GM21576 (cell line): ENCODE measurements around the gene CXCR2.
"Not testable (repeated sequence)": the region's sequence is repeated elsewhere in the genome, so short reads cannot be mapped to it uniquely, and the experiment has no call there.

Experiments used
- ATAC-seq: cut with Tn5 transposase; IDR thresholded peaks from one replicate; pipeline ENCODE4 v1.9.1; 2021; ENCODE audit warnings: mild to moderate bottlenecking, moderate library complexity; ENCODE audit not compliant: unreplicated experiment

CXCR2 gene

DNA sequence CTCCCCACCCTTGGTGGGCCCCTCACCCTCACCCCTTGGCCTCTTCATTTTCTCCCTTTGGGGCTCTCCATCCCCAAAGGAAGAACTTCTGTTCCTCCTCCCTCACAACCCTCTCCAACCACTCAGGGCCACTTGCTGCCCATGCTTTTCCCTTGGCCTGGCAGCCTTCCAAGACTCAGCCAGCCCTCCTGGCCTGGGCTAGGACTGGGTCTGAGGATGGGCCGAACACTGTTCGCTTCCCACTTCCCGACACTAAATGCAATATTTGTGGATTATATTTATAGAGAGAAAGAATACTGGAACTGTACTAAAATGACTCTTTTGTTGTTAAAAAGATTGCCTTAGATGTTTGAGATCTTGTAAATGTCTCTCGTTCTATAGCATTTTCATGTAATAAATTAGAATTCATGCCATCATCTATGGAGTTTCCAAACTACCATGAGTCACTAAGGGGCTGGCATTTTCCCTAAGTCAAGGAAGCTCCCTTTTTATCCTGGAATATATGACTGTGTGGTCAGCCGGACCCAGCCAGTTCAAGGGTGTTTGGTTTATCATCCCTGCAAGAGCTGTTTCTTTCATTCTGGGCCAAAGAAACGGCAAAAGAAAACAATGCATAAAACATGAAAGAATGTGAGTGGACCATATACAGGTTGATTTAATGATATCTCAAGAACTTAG lies 3.8 kb downstream of the CXCR2 start:
- no peak for ATAC-seq

DNA sequence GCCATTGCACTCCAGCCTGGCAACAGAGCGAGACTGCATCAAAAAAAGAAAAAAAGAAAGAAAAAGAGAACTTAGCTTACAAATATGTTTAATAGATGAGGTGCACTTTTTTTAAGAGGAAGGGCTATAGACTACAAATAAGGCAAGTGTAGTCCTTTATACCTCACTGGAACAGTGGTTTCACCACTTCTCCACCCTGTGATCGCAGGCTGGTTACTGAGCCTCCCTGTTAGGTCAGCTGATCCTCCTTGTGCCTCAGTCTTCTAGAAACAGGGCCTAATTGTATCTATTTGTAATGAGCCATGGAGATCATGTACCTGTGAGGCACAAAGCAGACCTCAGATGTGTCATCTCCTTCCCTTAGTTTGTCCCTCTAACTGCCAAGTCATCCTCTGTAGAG lies 4.5 kb downstream of the CXCR2 start:
- ATAC-seq, result no peak

DNA sequence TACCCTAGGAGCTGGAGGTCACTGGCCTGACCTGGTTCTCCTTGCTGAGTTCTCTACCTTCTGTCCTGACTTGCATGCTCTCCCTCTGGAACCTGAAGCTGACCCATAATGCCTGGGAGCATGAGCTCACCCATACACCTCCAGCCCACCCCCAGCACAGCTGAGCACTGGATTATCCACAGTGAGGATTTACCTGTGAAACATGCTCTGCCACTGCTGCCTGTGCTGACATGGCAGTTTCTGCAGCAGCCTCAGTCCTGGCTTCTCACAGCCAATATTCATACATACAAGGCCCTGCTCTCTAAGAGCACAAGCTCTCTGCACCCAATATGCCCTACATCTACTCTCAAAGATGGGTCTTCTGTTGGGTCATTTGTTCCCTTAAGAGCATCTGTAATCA lies 5.0 kb downstream of the CXCR2 start:
- ATAC-seq, result no peak

DNA sequence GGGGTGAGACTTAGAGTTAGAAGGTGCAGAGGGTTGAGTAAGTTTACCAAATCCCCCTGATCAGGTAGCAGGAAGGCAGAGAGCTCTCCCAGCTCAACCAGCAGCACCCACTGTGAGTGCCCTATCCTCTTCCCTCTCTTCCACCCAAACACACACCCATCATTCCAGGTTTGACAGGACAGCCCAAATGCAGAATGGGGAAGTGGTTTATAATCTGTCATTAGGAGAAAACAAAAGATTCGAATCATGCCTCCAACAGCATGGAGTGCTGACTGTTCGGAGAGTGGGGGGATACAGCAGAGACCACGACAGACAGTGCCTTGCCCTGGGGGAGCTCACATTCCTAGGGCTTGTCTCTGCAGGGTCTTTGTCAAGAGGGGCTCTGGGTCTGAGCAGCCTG lies 11.7 kb downstream of the CXCR2 start:
- no peak for ATAC-seq

DNA sequence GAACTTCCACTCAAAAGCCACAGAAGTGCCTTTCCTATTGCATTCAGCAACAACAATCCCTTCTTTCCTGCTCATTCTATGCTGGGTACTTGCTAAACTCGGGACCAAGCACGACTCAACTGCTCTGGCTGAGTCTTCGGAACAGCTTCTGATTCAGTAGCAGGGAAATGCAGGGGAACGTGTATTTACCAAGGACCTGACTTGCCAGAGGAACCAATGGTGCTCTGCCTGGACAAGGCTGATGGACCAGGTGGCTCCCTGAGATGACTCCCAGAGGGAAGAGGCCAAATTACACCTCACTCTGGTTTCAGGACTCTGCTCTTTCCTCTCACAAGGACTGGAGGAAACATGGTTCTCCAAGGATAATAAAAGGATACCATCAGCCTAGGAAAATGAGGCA lies 12.2 kb downstream of the CXCR2 start:
- ATAC-seq, result no peak

DNA sequence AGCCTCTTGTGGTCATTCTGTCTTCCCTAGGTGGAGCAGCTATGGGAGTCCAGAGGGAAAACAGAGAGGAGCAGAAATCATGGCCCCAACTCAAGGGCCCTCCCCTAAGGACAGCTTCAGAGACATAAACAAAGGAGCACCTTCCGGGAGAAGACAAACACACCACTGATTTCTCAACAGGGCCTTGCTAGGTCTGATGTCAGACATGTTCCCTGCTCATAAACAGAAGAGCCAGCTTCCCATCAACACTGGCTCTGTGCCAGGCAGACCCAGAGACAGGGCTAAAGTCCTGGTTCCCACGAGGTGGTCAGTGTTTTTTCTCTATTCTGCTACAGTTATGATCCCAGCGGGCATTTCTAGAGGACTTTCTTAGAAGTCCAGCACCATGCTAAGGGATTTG lies 19.3 kb downstream of the CXCR2 start:
- ATAC-seq, result no peak

DNA sequence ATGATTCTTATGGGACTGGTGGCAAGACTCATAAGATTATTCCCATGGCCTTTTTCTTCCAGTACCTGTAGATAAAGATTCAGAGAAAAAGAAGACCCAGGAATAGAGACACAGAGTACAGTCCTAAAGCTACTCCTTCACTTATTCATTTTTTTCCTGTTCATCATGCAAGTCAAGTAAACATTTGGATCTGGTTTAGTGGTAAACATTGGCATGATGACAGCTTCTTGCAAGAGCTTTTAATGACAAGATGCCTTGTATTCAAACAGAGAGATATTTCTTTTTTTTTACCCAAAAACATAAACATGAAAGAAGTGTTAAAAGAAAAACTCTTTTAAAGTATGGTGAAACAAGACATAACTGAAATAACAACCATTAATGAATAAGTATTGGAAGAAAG lies 20.2 kb downstream of the CXCR2 start:
- no peak for ATAC-seq

DNA sequence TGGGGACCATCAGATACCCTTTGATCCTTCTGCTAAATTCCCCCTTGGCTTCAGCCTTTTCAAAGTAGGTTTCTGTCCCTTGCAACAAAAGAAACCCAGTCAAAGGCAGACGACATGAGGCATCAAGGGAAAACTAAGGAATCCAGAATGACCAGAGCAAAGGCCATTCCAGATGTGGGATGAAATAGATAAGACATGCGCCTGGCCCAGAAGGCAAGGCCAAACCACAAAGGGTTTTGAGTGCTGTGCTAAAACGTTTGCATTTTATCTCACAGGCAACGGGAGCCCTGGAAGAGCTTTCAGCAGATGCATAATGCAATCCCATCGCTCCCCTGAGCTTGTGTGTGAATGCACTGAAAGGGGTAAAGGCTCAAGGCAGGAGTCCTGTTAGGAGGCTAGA lies 23.3 kb downstream of the CXCR2 start:
- ATAC-seq, result no peak

DNA sequence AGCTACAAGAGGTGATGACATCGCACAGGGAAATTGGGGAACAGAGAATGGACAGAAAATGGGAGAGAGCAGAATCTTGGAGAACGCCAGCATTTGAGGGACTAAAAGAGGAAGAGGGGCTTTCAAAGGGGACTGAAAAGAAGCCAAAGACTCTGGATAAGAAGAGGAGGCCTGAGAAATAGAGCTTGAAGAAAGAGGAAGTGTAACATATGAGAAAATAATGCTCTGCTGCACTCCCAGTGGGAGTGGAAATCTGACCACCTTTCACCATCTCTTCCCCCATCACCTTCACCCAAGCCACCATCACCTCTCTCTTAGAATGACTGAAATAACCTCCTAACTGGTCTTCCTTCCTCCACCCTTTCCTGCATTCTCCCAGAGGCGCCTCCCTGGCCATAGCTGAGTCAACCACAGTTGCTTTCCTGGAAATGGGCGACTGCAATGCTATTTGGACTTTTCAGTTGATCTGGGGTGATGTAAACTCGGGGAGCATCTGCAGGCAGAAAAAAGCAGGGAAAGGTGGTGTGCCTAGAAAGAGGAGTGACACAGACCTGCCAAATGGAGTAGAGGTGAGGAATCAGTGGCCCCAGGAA lies 24.1 kb downstream of the CXCR2 start:
- ATAC-seq, result no peak

DNA sequence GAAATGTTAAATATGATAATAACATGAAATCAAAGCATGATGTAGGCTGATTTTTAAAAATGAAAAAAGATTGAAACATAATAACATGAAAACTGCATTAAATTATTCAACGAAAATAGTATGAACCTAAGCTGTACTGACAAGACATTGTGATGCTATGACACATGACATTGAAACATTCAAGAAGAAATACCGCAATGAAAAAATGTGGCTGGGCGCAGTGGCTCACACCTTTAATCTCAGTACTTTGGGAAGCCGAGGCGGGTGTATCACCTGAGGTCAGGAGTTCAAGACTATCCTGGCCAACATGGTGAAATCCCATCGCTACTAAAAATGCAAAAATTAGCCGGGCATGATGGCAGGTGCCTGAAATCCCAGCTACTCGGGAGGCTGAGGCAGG lies 26.3 kb downstream of the CXCR2 start:
- no peak for ATAC-seq

DNA sequence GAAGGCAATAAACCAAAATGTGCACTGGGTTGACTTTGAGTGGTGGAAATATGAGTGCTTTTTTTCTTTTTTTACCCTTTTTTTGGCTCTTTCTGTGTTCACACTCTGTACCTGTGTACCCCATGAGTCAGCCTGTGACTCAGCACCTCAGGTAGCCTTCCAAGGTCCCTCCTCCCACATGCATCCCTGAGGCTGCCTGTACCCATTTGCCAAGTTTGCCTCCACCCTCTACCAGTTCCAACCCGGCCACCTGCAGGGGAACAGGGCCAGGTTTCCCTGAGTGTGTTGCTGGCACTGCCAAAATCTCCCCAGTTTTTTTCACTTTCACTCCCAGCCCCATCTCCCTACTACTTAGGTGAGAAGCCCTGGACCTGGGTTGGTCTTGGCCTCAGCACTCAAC lies 26.9 kb downstream of the CXCR2 start:
- no peak for ATAC-seq

DNA sequence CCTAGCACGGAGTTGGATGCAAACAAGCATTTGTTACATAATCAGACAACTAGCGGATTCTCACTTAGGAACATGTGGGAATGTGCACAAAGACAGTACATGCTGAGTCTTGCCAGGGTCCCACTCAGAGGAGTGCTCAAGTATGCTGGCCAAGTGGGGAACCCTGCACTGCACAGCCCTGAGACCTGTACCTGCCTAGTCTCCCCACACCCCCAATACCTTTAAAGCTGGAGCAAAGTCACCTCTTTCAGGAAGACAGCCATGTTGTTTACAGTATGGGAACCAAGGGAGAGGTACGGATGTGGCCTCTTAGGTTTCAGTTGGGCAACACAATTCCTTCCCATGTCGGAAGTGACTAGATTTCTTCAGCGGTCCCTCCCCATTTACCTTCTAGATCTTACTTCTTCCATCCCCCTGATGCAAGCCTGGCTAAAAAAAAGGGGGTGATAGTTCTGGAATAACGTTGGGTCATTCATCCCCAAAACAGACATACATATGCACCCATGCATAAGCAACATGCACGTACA lies 30.2 kb downstream of the CXCR2 start:
- ATAC-seq, result no peak

DNA sequence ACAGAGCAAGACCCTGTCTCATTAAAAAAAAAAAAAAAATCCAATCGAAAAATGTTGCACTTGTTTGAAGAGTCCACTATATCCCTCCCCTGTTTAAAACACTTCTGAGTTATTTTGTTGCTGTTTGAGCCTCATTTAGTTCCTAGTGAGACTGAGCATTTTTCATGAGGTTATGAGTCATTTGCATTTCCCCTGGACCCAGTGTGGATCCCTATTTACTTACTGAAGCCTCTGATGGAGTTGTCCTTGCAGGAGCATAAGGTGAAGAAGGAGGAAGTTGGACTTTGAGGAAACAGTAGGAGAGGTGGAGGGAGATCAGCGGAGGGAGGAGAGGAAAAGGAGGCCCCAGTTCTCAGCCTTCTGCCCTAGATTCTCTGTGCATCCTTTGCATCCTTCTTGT lies 35.8 kb downstream of the CXCR2 start:
- no peak for ATAC-seq

DNA sequence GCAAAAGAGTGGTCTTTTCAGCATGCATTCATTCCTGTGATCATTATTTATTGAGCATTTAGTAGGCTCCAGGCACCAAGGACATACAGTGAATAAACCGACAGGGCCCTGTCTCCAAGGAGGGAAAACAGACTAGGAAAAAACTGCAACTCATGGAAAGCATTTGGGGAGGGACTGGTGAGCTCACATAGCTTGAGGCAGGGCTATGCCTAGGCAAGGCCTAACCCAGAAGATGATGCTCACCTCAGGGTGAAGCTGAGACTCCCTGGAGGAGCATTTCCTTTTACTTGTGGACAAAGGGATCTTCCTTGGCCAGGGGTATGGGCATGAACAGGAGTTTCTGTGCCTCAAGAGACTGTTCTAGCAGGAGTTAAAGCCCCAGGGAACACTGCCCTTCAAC lies 37.0 kb downstream of the CXCR2 start:
- ATAC-seq, result no peak

DNA sequence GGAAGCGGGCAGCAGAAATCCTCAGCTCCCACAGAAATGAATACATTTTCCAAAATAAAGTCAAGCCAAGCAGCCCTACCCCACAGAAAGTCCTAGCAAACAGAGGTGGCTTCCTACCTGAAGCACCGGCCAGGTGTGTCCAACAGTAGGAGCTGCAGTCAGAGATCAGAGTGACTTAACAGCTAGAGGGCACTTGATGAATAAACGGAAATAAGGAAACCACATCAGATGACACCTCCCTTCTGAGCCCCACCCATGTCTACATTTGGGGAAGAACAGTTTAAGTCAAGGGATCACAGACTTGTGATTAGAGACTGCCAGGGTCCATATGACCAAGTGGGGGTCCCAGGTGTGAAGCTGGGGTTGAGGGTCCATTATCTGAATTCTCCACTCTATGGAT lies 41.0 kb downstream of the CXCR2 start, which contains the start of gene CXCR1:
Gene CXCR1, minus strand, starts transcription at position 172 of the 400 bp plus-strand sequence. CDS start 1,751 bp downstream, outside the sequence.
- no peak for ATAC-seq

DNA sequence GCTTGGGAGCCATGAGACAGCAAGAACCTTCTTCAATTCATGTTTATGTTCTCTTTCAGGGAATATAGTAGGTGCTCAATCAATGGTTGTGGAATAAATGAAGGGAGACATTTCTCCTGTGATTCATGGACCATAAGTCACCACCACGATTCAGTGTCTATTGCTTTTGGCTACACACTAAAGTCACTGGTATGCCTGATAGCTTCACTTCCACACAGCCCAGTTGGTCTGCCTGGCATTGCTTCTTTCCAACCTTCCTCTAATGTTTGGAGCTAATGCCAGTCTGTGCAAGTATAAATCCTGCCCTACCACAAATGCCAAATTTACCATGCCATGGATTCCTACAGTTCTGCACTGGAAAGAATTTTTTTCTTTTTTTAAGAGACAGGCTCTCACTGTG lies 42.2 kb downstream of the CXCR2 start:
- no peak for ATAC-seq

DNA sequence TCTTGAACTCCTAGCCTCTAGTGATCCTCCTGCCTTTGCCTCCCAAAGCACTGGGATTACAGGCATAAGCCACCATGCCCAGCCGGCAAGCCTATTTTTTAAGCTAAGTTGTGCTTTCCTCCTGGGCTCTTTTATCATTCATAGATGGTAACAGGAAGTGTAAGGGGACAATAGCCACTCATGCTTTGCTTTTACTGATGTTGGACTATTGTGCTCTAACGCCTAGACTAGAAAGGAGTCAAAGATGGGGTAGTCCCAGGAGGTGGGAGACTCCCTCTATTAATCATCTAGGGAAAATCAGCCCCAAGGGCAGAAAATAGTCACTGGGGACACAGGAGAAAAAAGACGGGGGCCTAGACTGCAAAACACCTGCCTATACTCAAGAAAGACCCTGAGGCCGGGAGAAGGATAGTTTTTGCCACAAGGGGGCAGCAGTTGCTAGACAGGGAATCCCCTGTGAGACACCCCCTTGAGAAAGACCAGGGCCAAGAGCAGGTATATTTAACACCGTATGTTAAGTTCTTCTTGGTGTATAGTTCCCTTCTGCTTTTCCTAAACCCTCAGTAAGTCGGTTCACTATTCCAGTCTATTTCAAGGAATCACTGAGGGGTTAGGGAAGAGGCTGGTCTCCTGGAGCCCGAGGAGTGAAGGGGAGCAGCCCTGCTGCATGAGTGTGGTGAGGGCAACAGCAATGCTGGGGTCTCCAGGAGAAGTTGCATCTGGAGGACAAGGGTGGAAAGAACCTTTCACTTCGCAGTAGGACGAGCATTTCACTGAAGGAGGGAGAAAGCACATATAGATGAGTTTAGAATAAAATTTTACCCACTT lies 43.0 kb downstream of the CXCR2 start:
- ATAC-seq, result no peak

DNA sequence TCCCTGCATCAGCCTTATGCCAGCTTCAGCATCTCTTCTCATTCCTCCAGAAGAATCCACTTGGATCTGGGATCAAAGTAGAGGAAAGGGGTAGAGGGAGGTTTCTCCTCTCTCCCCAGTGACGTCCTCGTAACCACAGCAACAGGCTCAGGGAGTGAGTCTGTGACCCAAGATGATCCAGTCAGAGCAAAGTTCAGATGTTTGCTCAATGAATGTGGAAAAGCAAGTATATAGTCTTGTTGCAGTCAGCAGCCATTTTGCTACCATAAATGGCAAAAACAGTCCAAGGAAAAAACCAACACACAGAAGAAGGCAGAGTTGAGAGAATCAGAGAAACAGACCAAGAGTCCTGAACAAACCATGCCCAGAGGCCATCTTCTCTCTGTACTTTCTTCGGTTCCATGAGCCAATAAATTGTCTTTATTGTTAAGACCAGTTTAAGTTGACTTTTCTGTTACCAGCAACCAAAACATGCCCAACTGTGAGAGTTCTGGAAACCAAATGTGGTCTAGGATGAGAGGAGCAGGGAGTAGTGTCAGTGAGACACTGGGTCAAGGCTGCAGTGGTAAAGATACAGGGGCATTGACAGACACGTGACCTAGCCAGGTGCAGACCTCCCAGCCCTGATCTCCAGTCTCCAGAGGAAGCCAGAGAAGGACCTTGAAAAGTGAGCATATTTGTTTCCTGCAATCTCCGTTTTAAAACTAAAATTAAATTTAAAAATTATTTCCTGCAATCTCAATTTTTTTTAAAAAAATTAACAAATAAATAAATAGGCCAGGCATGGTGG lies 44.1 kb downstream of the CXCR2 start:
- ATAC-seq, result no peak

DNA sequence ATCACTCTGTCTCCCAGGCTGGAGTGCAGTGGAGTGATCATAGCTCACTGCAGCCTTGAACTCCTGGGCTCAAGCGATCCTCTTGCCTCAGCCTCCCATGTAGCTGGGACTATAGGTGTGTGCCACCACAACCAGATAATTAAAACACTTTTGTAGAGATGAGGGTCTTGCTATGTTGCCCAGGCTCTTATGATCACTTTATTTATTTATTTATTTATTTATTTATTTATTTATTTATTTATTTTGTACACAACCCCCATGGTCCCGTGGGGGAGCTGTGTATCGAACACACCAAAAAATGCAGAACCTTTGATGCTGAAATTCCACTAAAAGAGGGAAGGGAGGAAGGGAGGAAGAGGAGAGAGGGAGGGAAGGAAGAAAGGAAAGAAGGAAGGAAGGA lies 45.9 kb downstream of the CXCR2 start:
- ATAC-seq, result not testable (repeated sequence)

DNA sequence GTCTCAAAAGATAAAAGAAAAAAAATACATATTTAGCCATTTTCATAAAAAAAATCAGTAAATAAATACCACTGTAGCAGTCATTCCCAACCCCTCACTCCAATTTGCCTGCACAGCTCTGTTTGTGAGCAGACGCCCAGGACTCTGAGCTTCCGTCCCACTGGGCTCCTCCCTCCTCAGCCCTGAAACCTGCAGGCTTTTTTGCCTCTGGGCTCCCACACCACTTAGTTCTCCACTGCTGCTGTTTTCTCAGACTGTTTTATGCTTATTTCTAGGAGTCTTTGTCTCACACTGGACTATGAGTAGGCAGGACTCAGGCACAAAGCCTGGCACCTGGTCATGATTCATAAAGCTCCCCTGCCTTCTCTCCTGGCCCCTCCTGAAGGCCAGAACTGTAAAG lies 47.0 kb downstream of the CXCR2 start:
- ATAC-seq, result no peak

DNA sequence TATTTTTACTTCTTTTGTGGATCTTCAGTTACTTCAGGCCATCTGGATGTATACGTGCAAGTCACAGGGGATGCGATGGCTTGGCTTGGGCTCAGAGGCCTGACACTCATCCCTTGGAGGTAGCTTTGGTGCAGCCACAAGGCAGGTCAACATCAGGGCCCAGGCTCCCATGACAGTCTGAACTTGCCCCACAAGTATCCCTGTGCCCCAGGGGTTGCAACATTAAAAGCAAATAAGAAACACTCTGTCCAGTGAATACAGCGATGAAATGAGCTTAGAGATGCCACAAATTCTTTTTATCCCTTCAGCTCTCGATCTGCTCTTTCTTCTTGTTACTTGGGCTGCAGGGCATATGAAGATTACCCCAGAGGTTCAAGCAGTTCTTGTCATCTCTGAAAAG lies 54.0 kb downstream of the CXCR2 start:
- ATAC-seq, result no peak
